Mesendoderm (in vitro differentiated cells): Measurements from ENCODE around the gene HTR3B.

Experiments
- DNase-seq: peaks from one replicate; pipeline ENCODE4 v3.0.0; 2013
- H2AK5ac ChIP-seq: 2 replicates; pipeline ENCODE4 v1.6.1; 2013; ENCODE audit warnings: low read length, inconsistent platforms
- H2BK120ac ChIP-seq: 2 replicates; pipeline ENCODE4 v1.6.1; 2013; ENCODE audit warnings: low read depth, mild to moderate bottlenecking, low read length, moderate library complexity, mixed read lengths
- H2BK15ac ChIP-seq: replicated peaks from 2 replicates; pipeline ENCODE4 v1.6.1; 2013; ENCODE audit warnings: low read depth, mild to moderate bottlenecking, moderate library complexity
- H2BK5ac ChIP-seq: 2 replicates; pipeline ENCODE4 v1.6.1; 2013; ENCODE audit warnings: low read length, inconsistent platforms
- H3K18ac ChIP-seq: 2 replicates; pipeline ENCODE4 v1.6.1; 2013; ENCODE audit warnings: mild to moderate bottlenecking, low read length, mixed read lengths
- H3K23ac ChIP-seq: one replicate; pipeline ENCODE4 v1.6.1; 2013; ENCODE audit warnings: low read length
- H3K27ac ChIP-seq: 2 replicates; pipeline ENCODE4 v1.5.1; 2013; ENCODE audit warnings: low read depth, mild to moderate bottlenecking, inconsistent platforms, low read length, moderate library complexity
- H3K27me3 ChIP-seq: 2 replicates; pipeline ENCODE4 v1.6.1; 2013; ENCODE audit warnings: low read length, control low read depth, mild to moderate bottlenecking, inconsistent platforms; ENCODE audit not compliant: insufficient read depth, poor library complexity
- H3K36me3 ChIP-seq: 2 replicates; pipeline ENCODE4 v1.6.1; 2013; ENCODE audit warnings: low read length, inconsistent platforms; ENCODE audit not compliant: control insufficient read depth, insufficient read depth
- H3K4ac ChIP-seq: one replicate; pipeline ENCODE4 v1.6.1; 2013; ENCODE audit warnings: low read depth, mild to moderate bottlenecking, low read length, moderate library complexity
- H3K4me1 ChIP-seq: 2 replicates; pipeline ENCODE4 v1.6.1; 2013; ENCODE audit warnings: low read depth, low read length, inconsistent platforms; ENCODE audit not compliant: control insufficient read depth
- H3K4me2 ChIP-seq: 2 replicates; pipeline ENCODE4 v1.6.1; 2013; ENCODE audit warnings: low read length
- H3K4me3 ChIP-seq: 2 replicates; pipeline ENCODE4 v1.5.1; 2013; ENCODE audit warnings: mild to moderate bottlenecking, low read length
- H3K56ac ChIP-seq: one replicate; pipeline ENCODE4 v1.6.1; 2013; ENCODE audit warnings: low read length
- H3K79me1 ChIP-seq: 2 replicates; pipeline ENCODE4 v1.6.1; 2013; ENCODE audit warnings: low read length, inconsistent platforms
- H3K79me2 ChIP-seq: 2 replicates; pipeline ENCODE4 v1.6.1; 2013; ENCODE audit warnings: mild to moderate bottlenecking, low read length; ENCODE audit not compliant: control insufficient read depth, insufficient read depth
- H3K9ac ChIP-seq: 2 replicates; pipeline ENCODE4 v1.6.1; 2013; ENCODE audit warnings: low read length, inconsistent platforms
- H4K5ac ChIP-seq: one replicate; pipeline ENCODE4 v1.6.1; 2013; ENCODE audit warnings: low read length
- H4K8ac ChIP-seq: one replicate; pipeline ENCODE4 v1.6.1; 2013; ENCODE audit warnings: low read depth, mild to moderate bottlenecking, control low read depth, low read length, moderate library complexity
- WGBS: extraction: QIAGEN DNeasy Blood & Tissue Kit; methylation state at CpG from one replicate; pipeline ENCODE4 v1.1.7; 2013; ENCODE audit warnings: low lambda C conversion rate, missing lambda C conversion rate; ENCODE audit not compliant: insufficient coverage; ENCODE audit errors: extremely low coverage; 5-methylcytosine and 5-hydroxymethylcytosine counted together

The HTR3B gene

DNA sequence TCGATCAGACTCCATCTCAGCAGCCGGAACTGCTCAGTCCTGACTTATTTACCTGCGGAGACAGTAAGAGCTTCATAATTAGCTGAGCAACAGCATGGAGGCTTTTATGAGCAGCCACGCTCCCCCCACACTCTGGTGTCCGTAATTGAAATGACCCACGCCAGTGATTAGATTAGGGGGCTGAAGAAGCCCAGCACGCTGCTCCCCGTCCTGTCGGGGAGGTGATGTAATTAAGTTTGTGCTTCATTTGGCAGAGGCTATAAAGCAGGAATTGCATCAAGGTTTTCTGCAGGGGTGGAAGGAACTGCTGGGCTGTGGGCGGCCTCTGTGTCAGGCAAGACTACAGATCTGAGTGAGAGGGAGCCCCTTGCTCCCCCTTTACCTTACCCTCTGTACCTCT lies 47.5 kb downstream of the HTR3B start:
- Histone ChIP-seq H3K36me3 (no peaks in the 10 kb centered on the region), H3K56ac (no peak overlapping the region), H3K4me1 (no peaks in the 10 kb centered on the region), H3K4ac (no peak overlapping the region), H3K27ac (no peak overlapping the region), H2BK120ac (no peak overlapping the region), H3K79me1 (no peaks in the 10 kb centered on the region), H3K4me3 (no peak overlapping the region), H2BK5ac (no peak overlapping the region), H3K9ac (no peak overlapping the region), H4K8ac (no peak overlapping the region), H3K23ac (no peak overlapping the region), H2AK5ac (no peak overlapping the region), H2BK15ac (no peak overlapping the region), H3K79me2 (no peaks in the 10 kb centered on the region), H3K27me3 (no peaks in the 10 kb centered on the region), H3K4me2 (no peak overlapping the region), H4K5ac (no peak overlapping the region), H3K18ac (no peak overlapping the region)
- WGBS = no CpG with 5 or more reads among the region's 10 CpGs
- DNase-seq = no peak

GRCh38 chr11:113952588-113952987 lies 48.0 kb downstream of the HTR3B start:
- no peaks in the 10 kb centered on the region for H3K36me3 ChIP-seq
- H3K4me2 ChIP-seq = no peak overlapping the region
- no CpG with 5 or more reads among the region's 10 CpGs for WGBS
- no peaks in the 10 kb centered on the region for H3K79me1 ChIP-seq
- H3K4ac ChIP-seq = no peak overlapping the region
- no peaks in the 10 kb centered on the region for H3K4me1 ChIP-seq
- no peak overlapping the region for H4K5ac ChIP-seq
- no peak overlapping the region for H3K56ac ChIP-seq
- DNase-seq = no peak
- H2BK15ac ChIP-seq = no peak overlapping the region
- no peaks in the 10 kb centered on the region for H3K27me3 ChIP-seq
- H3K4me3 ChIP-seq = no peak overlapping the region
- no peak overlapping the region for H3K27ac ChIP-seq
- H3K18ac ChIP-seq = no peak overlapping the region
- no peaks in the 10 kb centered on the region for H3K79me2 ChIP-seq
- H3K9ac ChIP-seq = no peak overlapping the region
- H2BK5ac ChIP-seq = no peak overlapping the region
- no peak overlapping the region for H2BK120ac ChIP-seq
- H2AK5ac ChIP-seq = no peak overlapping the region
- H4K8ac ChIP-seq = no peak overlapping the region
- no peak overlapping the region for H3K23ac ChIP-seq

DNA sequence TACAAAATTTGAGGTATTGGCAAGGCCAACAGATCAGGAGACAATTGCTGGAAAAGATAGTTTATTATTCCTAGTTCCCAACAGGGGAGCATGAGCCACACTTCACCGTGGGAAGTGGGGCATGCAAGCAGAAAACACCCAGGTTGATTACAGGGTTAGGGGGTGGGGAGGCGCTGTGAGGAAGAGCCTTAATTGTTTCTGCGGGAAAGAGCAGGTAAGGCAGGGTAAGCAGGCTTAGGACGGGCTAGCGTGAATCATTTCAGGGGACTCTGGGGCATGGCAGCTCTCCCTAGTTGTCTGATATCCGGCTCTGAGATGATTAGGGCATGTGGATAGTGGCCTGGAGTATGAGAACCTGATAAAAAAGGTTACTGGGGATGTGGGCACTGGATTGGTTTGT lies 49.6 kb downstream of the HTR3B start:
- no peak overlapping the region for H3K4me2 ChIP-seq
- H4K8ac ChIP-seq = no peak overlapping the region
- H3K4me1 ChIP-seq = peaks cover 2% of the 10 kb centered on the region
- no peak overlapping the region for H3K4me3 ChIP-seq
- no peak for DNase-seq
- no peak overlapping the region for H2AK5ac ChIP-seq
- H3K4ac ChIP-seq = no peak overlapping the region
- H3K27ac ChIP-seq = no peak overlapping the region
- no peak overlapping the region for H3K56ac ChIP-seq
- no peak overlapping the region for H2BK5ac ChIP-seq
- no peaks in the 10 kb centered on the region for H3K36me3 ChIP-seq
- no peak overlapping the region for H3K9ac ChIP-seq
- H3K79me1 ChIP-seq = no peaks in the 10 kb centered on the region
- no peaks in the 10 kb centered on the region for H3K27me3 ChIP-seq
- no peak overlapping the region for H4K5ac ChIP-seq
- H2BK120ac ChIP-seq = no peak overlapping the region
- H3K23ac ChIP-seq = no peak overlapping the region
- no peaks in the 10 kb centered on the region for H3K79me2 ChIP-seq
- WGBS = no CpG with 5 or more reads among the region's 6 CpGs
- no peak overlapping the region for H2BK15ac ChIP-seq
- H3K18ac ChIP-seq = no peak overlapping the region

DNA sequence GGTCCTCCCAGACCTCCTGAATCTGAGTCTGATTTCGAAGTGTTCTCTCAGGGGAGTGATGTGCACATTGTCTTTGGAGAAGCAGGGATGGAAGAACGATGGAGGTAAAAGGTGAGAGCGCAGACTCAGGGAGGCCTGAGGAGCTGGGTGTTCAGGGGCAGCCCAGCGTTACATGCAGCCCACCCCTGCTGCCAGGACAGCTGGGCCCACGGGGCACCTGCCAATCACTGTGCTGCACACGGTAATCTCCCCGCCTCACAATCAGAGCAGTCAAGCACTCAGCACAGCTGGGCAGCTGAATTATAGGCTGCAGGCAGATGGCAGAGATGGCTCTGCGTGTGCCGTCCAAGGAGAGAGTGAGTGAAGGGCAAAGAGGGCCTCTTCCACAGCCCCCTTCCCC lies 52.4 kb downstream of the HTR3B start:
- no peak overlapping the region for H2AK5ac ChIP-seq
- H3K27ac ChIP-seq = no peak overlapping the region
- H3K4me2 ChIP-seq = no peak overlapping the region
- no peak overlapping the region for H2BK120ac ChIP-seq
- no peak overlapping the region for H3K56ac ChIP-seq
- H2BK5ac ChIP-seq = no peak overlapping the region
- no peak for DNase-seq
- no peaks in the 10 kb centered on the region for H3K79me1 ChIP-seq
- H3K79me2 ChIP-seq = no peaks in the 10 kb centered on the region
- H4K5ac ChIP-seq = no peak overlapping the region
- H3K4me3 ChIP-seq = no peak overlapping the region
- H3K36me3 ChIP-seq = no peaks in the 10 kb centered on the region
- H4K8ac ChIP-seq = no peak overlapping the region
- H3K4ac ChIP-seq = no peak overlapping the region
- H3K9ac ChIP-seq = no peak overlapping the region
- peaks cover 3% of the 10 kb centered on the region for H3K4me1 ChIP-seq
- H3K23ac ChIP-seq = no peak overlapping the region
- no peak overlapping the region for H3K18ac ChIP-seq
- H2BK15ac ChIP-seq = no peak overlapping the region
- H3K27me3 ChIP-seq = no peaks in the 10 kb centered on the region
- WGBS = no CpG with 5 or more reads among the region's 9 CpGs

- no peak overlapping the region for H3K23ac ChIP-seq
- no peak overlapping the region for H3K4me2 ChIP-seq
- H2BK5ac ChIP-seq = no peak overlapping the region
- no peak overlapping the region for H4K5ac ChIP-seq
- no peaks in the 10 kb centered on the region for H3K36me3 ChIP-seq
- H3K9ac ChIP-seq = no peak overlapping the region
- H3K4me1 ChIP-seq = peaks cover 3% of the 10 kb centered on the region
- H2BK120ac ChIP-seq = no peak overlapping the region
- H2BK15ac ChIP-seq = no peak overlapping the region
- H2AK5ac ChIP-seq = no peak overlapping the region
- no peaks in the 10 kb centered on the region for H3K27me3 ChIP-seq
- H3K79me2 ChIP-seq = no peaks in the 10 kb centered on the region
- H3K4ac ChIP-seq = no peak overlapping the region
- H3K18ac ChIP-seq = no peak overlapping the region
- no peak overlapping the region for H3K4me3 ChIP-seq
- no peak overlapping the region for H3K27ac ChIP-seq
- no peak overlapping the region for H3K56ac ChIP-seq
- H3K79me1 ChIP-seq = no peaks in the 10 kb centered on the region
- no peak overlapping the region for H4K8ac ChIP-seq
- DNase-seq = no peak
- WGBS = no CpG with 5 or more reads among the region's 9 CpGs
Measured at GRCh38 chr11:113960702-113961330, 56.2 kb downstream of the HTR3B start.

GRCh38 chr11:113967361-113967760 lies 62.8 kb downstream of the HTR3B start:
- Histone ChIP-seq H3K27me3 (no peaks in the 10 kb centered on the region), H3K23ac (no peak overlapping the region), H3K4me3 (no peak overlapping the region), H2BK15ac (no peak overlapping the region), H3K9ac (no peak overlapping the region), H3K18ac (no peak overlapping the region), H4K8ac (no peak overlapping the region), H3K36me3 (no peaks in the 10 kb centered on the region), H3K4me2 (no peak overlapping the region), H2BK5ac (no peak overlapping the region), H3K79me2 (no peaks in the 10 kb centered on the region), H2BK120ac (no peak overlapping the region), H3K56ac (no peak overlapping the region), H4K5ac (no peak overlapping the region), H3K4me1 (no peaks in the 10 kb centered on the region), H3K79me1 (no peaks in the 10 kb centered on the region), H2AK5ac (no peak overlapping the region), H3K4ac (no peak overlapping the region), H3K27ac (no peak overlapping the region)
- DNase-seq = no peak
- no CpG with 5 or more reads among the region's 1 CpG for WGBS
